ENCODE data around the gene OSR1. TPM values are rescaled to one million over a fixed set of nuclear protein-coding genes. Genes with fewer than 3 reads are reported as not detected.

Gene OSR1
- total and polyA plus RNA-seq, 10 of the 15 experiments (the other 5 are each of a cell fraction or from before 2014, with no cell fraction given) = not detected

DNA sequence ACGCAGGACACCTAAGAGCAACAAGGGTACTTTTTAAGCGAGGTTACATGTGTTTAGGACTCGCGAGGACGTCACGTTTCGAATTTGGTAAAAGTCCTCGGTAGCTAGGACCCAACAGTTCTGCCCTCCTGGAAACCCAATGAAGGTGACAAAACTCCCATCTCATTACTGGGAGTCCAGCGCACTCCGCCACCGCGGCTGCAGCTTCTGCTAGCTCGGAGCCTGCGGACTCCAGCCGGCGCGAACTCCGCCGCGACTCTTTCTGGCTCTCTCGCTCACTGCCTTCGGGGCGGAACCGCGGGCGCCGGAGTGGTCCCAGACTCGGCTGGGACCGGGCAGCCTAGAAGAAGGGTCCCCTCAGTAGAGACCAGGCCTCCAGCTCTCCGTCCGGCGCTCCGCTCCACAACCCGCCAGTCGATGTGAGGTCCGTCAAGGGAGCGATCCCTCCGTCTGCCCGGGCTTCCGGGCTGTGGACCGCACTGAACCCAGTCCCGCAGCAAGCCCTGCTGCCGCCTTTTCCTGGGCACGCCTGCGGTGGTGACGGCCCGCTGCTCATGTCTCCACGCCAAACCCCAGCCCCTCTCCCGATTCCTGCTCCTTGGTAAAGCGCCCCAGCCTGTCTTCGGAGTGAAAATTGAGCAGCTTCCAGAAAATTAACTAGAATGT, 3.0 kb upstream of the OSR1 start:
- FAIRE-seq (no peak), ATAC-seq (peak; percentile 40), DNase-seq (ENCODE audit: low read depth, low spot score) (no peak)
- ChIA-PET CTCF (no interaction called here), POLR2A (no interaction called here), RAD21 (ENCODE audit: unreplicated experiment) (no interaction called here), SMC1A (ENCODE audit: uncharacterized antibody, unreplicated experiment) (interaction anchor here (1.5 kb wide), 1 partner anchor 14 kb away, joined by 3 read pairs; no protein-coding TSS in a partner anchor)
- H3K9ac ChIP-seq (ENCODE audit: control insufficient read depth, insufficient read depth, low read length) = no peak overlapping the region
- intact Hi-C loops (cut with micrococcal nuclease; ENCODE audit: unreplicated experiment) = loop anchor here (5.0 kb wide), 2 partner anchors 501 to 839 kb away; no protein-coding TSS in a partner anchor
- H3K4me2 ChIP-seq (ENCODE audit: control insufficient read depth, insufficient read depth) = peak overlapping the region; percentile 81
- BruUV-seq (replicated peaks) = no TSS peak
- peaks cover 6% of the 10 kb centered on the region; the same call in 1 of the 2 replicates for H3K4me1 ChIP-seq (ENCODE audit: control insufficient read depth, insufficient read depth, low read length)
- 14% methylated on average over 51 of the region's 51 CpGs for WGBS (ENCODE audit: insufficient coverage, insufficient replicate concordance, low lambda C conversion rate, missing lambda C conversion rate)
- H3K4me3 ChIP-seq = peak overlapping the region; percentile 64; the same call in 1 of the 2 replicates
- no peaks in the 10 kb centered on the region for H3K79me2 ChIP-seq (ENCODE audit: control insufficient read depth, insufficient read depth, low read length)
- H3K27me3 ChIP-seq (replicated peaks in 1 of 2; ENCODE audit: control insufficient read depth in 2 of 2, insufficient read depth in 2 of 2, low read length in 1 of 2) = peaks cover 27 to 59% of the 10 kb centered on the region in 2 experiments
- H3K27ac ChIP-seq (ENCODE audit: control insufficient read depth, insufficient read depth) = no peak overlapping the region
- H4K20me1 ChIP-seq (ENCODE audit: control insufficient read depth, insufficient read depth) = no peaks in the 10 kb centered on the region
- H3K9me3 ChIP-seq (replicated peaks; ENCODE audit: control insufficient read depth, insufficient read depth, low read length) = no peaks in the 10 kb centered on the region
- peak overlapping the region; percentile 51 for H2AFZ ChIP-seq (ENCODE audit: control insufficient read depth, low read depth, low read length)
- in situ Hi-C loops (cut with MboI) = loop anchor here (10.0 kb wide), 1 partner anchor 837 kb away; no protein-coding TSS in a partner anchor
- H3K36me3 ChIP-seq (ENCODE audit: control insufficient read depth in 2 of 2, insufficient read depth in 2 of 2, low read length in 1 of 2) = no peaks in the 10 kb centered on the region
- TF ChIP-seq GATAD2B (conservative IDR thresholded peaks at IDR 0.05; ENCODE audit: low read depth) = no peak
- no peak for TF ChIP-seq SREBF1 (IDR thresholded peaks at IDR 0.05; ENCODE audit: low read length)
- no peak for TF ChIP-seq SKIL (IDR thresholded peaks at IDR 0.05; ENCODE audit: low read depth, poor library complexity, severe bottlenecking)
- no peak for TF ChIP-seq CBX5 (IDR thresholded peaks at IDR 0.05; ENCODE audit: low read depth)
- TF ChIP-seq FOXK2 (IDR thresholded peaks at IDR 0.05) = no peak
- no peak for TF ChIP-seq ELK1 (IDR thresholded peaks at IDR 0.05; ENCODE audit: low read depth, low read length)
- no peak for TF ChIP-seq POLR2A (IDR thresholded peaks at IDR 0.05; ENCODE audit: low read depth, low read length)
